Keratinocyte (primary cell): ENCODE data around the gene KMT5B. TPM values are rescaled to one million over a fixed set of nuclear protein-coding genes. Genes with fewer than 3 reads are reported as not detected.

Experiments used
- DNase-seq: peaks from one replicate; pipeline ENCODE4 v3.0.0-alpha.2; 2011; ENCODE audit warnings: low read depth, missing footprints, low spot score
- FAIRE-seq: peaks from 2 replicates; lab custom pipeline; 2011; peaks lifted over from hg19 to GRCh38; lab: Jason Lieb, UNC
- H2AFZ ChIP-seq: 2 replicates; pipeline ENCODE4 v1.6.0; 2012; ENCODE audit warnings: low read length, control low read depth, inconsistent platforms; ENCODE audit not compliant: control insufficient read depth
- H3K27ac ChIP-seq: 2 replicates; pipeline ENCODE4 v1.5.1; 2011; ENCODE audit warnings: low read length; ENCODE audit not compliant: control insufficient read depth, insufficient read depth
- H3K27me3 ChIP-seq: 3 replicates; pipeline ENCODE4 v1.6.0; 2011; ENCODE audit warnings: low read length; ENCODE audit not compliant: control insufficient read depth, insufficient read depth; ENCODE audit errors: extremely low read depth
- H3K36me3 ChIP-seq, 2 experiments: 2 replicates in 1 of 2; 3 replicates in 1 of 2; pipeline ENCODE4 v1.5.1; 2011; ENCODE audit warnings: low read length in 2 of 2, mild to moderate bottlenecking in 1 of 2; ENCODE audit not compliant: control insufficient read depth in 2 of 2, insufficient read depth in 2 of 2; ENCODE audit errors: extremely low read depth in 1 of 2
- H3K4me1 ChIP-seq: 3 replicates; pipeline ENCODE4 v1.5.1; 2011; ENCODE audit warnings: low read length; ENCODE audit not compliant: control insufficient read depth, insufficient read depth; ENCODE audit errors: extremely low read depth
- H3K4me2 ChIP-seq: 3 replicates; pipeline ENCODE4 v1.6.0; 2011; ENCODE audit warnings: low read depth, low read length; ENCODE audit not compliant: control insufficient read depth, insufficient read depth; ENCODE audit errors: extremely low read depth
- H3K4me3 ChIP-seq, 3 experiments: fragments of 200-600 bp in 1 of 3; sonication (generic) in 1 of 3; 2 replicates in 2 of 3; 3 replicates in 1 of 3; pipeline ENCODE4 v1.5.1; 2011 to 2016; ENCODE audit warnings: low read length in 3 of 3, mild to moderate bottlenecking in 3 of 3, control low read depth in 2 of 3, inconsistent platforms in 1 of 3, low read depth in 1 of 3, mixed read lengths in 1 of 3, mixed run types in 1 of 3, moderate library complexity in 1 of 3; ENCODE audit not compliant: control insufficient read depth in 2 of 3, insufficient read depth in 2 of 3; ENCODE audit errors: extremely low read depth in 1 of 3
- H3K79me2 ChIP-seq: 2 replicates; pipeline ENCODE4 v1.6.0; 2012; ENCODE audit warnings: low read length; ENCODE audit not compliant: control insufficient read depth, insufficient read depth
- H3K9ac ChIP-seq: 3 replicates; pipeline ENCODE4 v1.6.0; 2011; ENCODE audit warnings: low read length; ENCODE audit not compliant: control insufficient read depth, insufficient read depth; ENCODE audit errors: extremely low read depth
- H3K9me1 ChIP-seq: 3 replicates; pipeline ENCODE4 v1.6.0; 2011; ENCODE audit warnings: low read length; ENCODE audit not compliant: control insufficient read depth, insufficient read depth; ENCODE audit errors: extremely low read depth
- H3K9me3 ChIP-seq: 2 replicates; pipeline ENCODE4 v1.5.1; 2012; ENCODE audit warnings: low read depth, low read length; ENCODE audit not compliant: control insufficient read depth
- H4K20me1 ChIP-seq: 3 replicates; pipeline ENCODE4 v1.6.0; 2011; ENCODE audit warnings: low read length; ENCODE audit not compliant: control insufficient read depth, insufficient read depth; ENCODE audit errors: extremely low read depth
- CTCF ChIP-seq, 3 experiments: IDR thresholded peaks in 1 of 3; conservative IDR thresholded peaks in 1 of 3; optimal IDR thresholded peaks in 1 of 3; 2 replicates in 2 of 3; 3 replicates in 1 of 3; pipeline versions ENCODE3 to v1.5.1; 2011; ENCODE audit warnings: low read length in 3 of 3, mild to moderate bottlenecking in 3 of 3, moderate library complexity in 2 of 3, control low read depth in 1 of 3, inconsistent platforms in 1 of 3; ENCODE audit not compliant: insufficient read depth in 2 of 3; ENCODE audit errors: extremely low read depth in 1 of 3
- EZH2 ChIP-seq: IDR thresholded peaks from one replicate; pipeline ENCODE4 v1.6.1; 2012; ENCODE audit warnings: inconsistent platforms, mild to moderate bottlenecking, low read length, moderate library complexity
- dilution Hi-C: fragments of 300-500 bp; cut with MboI; formaldehyde crosslinking; loops from one replicate; pipeline ENCODE4 v1.7.0; 2020; ENCODE audit warnings: low sequenced_read_pairs; ENCODE audit not compliant: extremely low pct_ligation_motif_present
- polyA plus RNA-seq, 5 experiments: library from polyadenylated mRNA; depleted of rRNA in 3 of 5; stranded (reverse) in 3 of 5; stranded (forward) in 1 of 5; unstranded in 1 of 5; fragments of >200 nt; gene quantifications; 1 replicate in 1 of 5; 2 replicates in 3 of 5; 3 replicates in 1 of 5; pipeline versions ENCODE4 v1.2.1 to v1.2.3, GENCODE V29; 2011 to 2012; ENCODE audit warnings: missing spikeins in 2 of 5, low read depth in 1 of 5, low replicate concordance in 1 of 5

KMT5B gene
- polyA plus RNA-seq, 1 donor (not counting 4 experiments of a cell fraction or from before 2014, with no cell fraction given) = 17.2 TPM

GRCh38 chr11:68125164-68125563, 87.9 kb downstream of the KMT5B start:
- Histone ChIP-seq H3K9me1 (no peaks in the 10 kb centered on the region), H3K9me3 (no peaks in the 10 kb centered on the region), H4K20me1 (no peaks in the 10 kb centered on the region), H3K4me2 (no peak overlapping the region), H3K27ac (no peak overlapping the region), H2AFZ (no peak overlapping the region), H3K36me3 (no peaks in the 10 kb centered on the region), H3K4me1 (peaks cover 8% of the 10 kb centered on the region), H3K27me3 (peaks cover 7% of the 10 kb centered on the region), H3K79me2 (no peaks in the 10 kb centered on the region), H3K9ac (no peak overlapping the region), H3K4me3 (no peak overlapping the region)
- TF ChIP-seq CTCF (optimal IDR thresholded peaks at IDR 0.05 in 1 of 3, IDR thresholded peaks at IDR 0.05 in 1 of 3, conservative IDR thresholded peaks at IDR 0.05 in 1 of 3; ENCODE audit: extremely low read depth in 1 of 3, insufficient read depth in 2 of 3, low read length in 3 of 3) (no peak), EZH2 (no peak)
- dilution Hi-C loops = no loop called here
- FAIRE-seq (no peak), DNase-seq (no peak)

- dilution Hi-C loops = no loop called here
- H3K27ac ChIP-seq = no peak overlapping the region
- no peak overlapping the region for H3K9ac ChIP-seq
- no peak overlapping the region for H2AFZ ChIP-seq
- no peaks in the 10 kb centered on the region for H4K20me1 ChIP-seq
- no peaks in the 10 kb centered on the region for H3K9me3 ChIP-seq
- no peaks in the 10 kb centered on the region for H3K36me3 ChIP-seq
- no peaks in the 10 kb centered on the region for H3K27me3 ChIP-seq
- no peak overlapping the region for H3K4me3 ChIP-seq
- DNase-seq = no peak
- no peaks in the 10 kb centered on the region for H3K9me1 ChIP-seq
- no peak for TF ChIP-seq CTCF (optimal IDR thresholded peaks at IDR 0.05 in 1 of 3, IDR thresholded peaks at IDR 0.05 in 1 of 3, conservative IDR thresholded peaks at IDR 0.05 in 1 of 3; ENCODE audit: extremely low read depth in 1 of 3, insufficient read depth in 2 of 3, low read length in 3 of 3)
- TF ChIP-seq EZH2 = no peak
- FAIRE-seq = no peak
- no peaks in the 10 kb centered on the region for H3K79me2 ChIP-seq
- no peak overlapping the region for H3K4me2 ChIP-seq
- peaks cover 10% of the 10 kb centered on the region for H3K4me1 ChIP-seq
These were observed 90.1 kb downstream of the KMT5B start for GRCh38 chr11:68122936-68123539.
